SKM-1 treated with dmso at 0.1 percent for 144 hours (cell line): ENCODE data around the gene NRXN3.

Experiments
- DNase-seq: peaks from one replicate; lab custom pipeline; 2025; ENCODE audit not compliant: unreplicated experiment; lab: John Stamatoyannopoulos, UW

The NRXN3 gene

GRCh38 chr14:78240567-78240966 lies 70.4 kb downstream of the NRXN3 start:
- no peak for DNase-seq

- no peak for DNase-seq
Measured at GRCh38 chr14:78242086-78242485, 71.9 kb downstream of the NRXN3 start.

GRCh38 chr14:78243187-78243586 lies 73.0 kb downstream of the NRXN3 start:
- DNase-seq = no peak

GRCh38 chr14:78245238-78245637 lies 75.1 kb downstream of the NRXN3 start:
- DNase-seq = no peak

- no peak for DNase-seq
Measured at GRCh38 chr14:78248501-78249090, 78.4 kb downstream of the NRXN3 start.

- DNase-seq = no peak
Measured at GRCh38 chr14:78251308-78251707, 81.1 kb downstream of the NRXN3 start.

GRCh38 chr14:78253986-78254385 lies 83.8 kb downstream of the NRXN3 start:
- no peak for DNase-seq

- DNase-seq = no peak
Measured at GRCh38 chr14:78254911-78255461, 84.8 kb downstream of the NRXN3 start.

- DNase-seq = no peak
Measured at GRCh38 chr14:78259831-78260230, 89.7 kb downstream of the NRXN3 start.

- DNase-seq = no peak
Measured at GRCh38 chr14:78278464-78279250, 108.5 kb downstream of the NRXN3 start.

- peak; percentile 5 for DNase-seq
Measured at GRCh38 chr14:78282437-78282836, 112.3 kb downstream of the NRXN3 start.

- DNase-seq = no peak
Measured at GRCh38 chr14:78286210-78286609, 116.0 kb downstream of the NRXN3 start.

GRCh38 chr14:78292003-78292402 lies 121.8 kb downstream of the NRXN3 start:
- no peak for DNase-seq

- DNase-seq = no peak
Measured at GRCh38 chr14:78297858-78298257, 127.7 kb downstream of the NRXN3 start.

- no peak for DNase-seq
Measured at GRCh38 chr14:78298298-78298697, 128.1 kb downstream of the NRXN3 start.

- no peak for DNase-seq
Measured at GRCh38 chr14:78302841-78303240, 132.7 kb downstream of the NRXN3 start.

GRCh38 chr14:78307671-78308070 lies 137.5 kb downstream of the NRXN3 start:
- DNase-seq = no peak

- no peak for DNase-seq
Measured at GRCh38 chr14:78308079-78308478, 137.9 kb downstream of the NRXN3 start.

GRCh38 chr14:78310272-78310671 lies 140.1 kb downstream of the NRXN3 start:
- no peak for DNase-seq

GRCh38 chr14:78313499-78313898 lies 143.3 kb downstream of the NRXN3 start:
- no peak for DNase-seq

GRCh38 chr14:78314484-78314883 lies 144.3 kb downstream of the NRXN3 start:
- no peak for DNase-seq

- DNase-seq = no peak
Measured at GRCh38 chr14:78316052-78316451, 145.9 kb downstream of the NRXN3 start.
